DMS153 treated with DMSO at 0.1 percent for 48 hours (cell line): Measurements from ENCODE around the gene SPECC1.
"Not testable (repeated sequence)": the region's sequence is repeated elsewhere in the genome, so short reads cannot be mapped to it uniquely, and the experiment has no call there.

Experiments used
- DNase-seq: peaks from one replicate; lab custom pipeline; 2025; ENCODE audit not compliant: unreplicated experiment; lab: John Stamatoyannopoulos, UW

SPECC1 gene

DNA sequence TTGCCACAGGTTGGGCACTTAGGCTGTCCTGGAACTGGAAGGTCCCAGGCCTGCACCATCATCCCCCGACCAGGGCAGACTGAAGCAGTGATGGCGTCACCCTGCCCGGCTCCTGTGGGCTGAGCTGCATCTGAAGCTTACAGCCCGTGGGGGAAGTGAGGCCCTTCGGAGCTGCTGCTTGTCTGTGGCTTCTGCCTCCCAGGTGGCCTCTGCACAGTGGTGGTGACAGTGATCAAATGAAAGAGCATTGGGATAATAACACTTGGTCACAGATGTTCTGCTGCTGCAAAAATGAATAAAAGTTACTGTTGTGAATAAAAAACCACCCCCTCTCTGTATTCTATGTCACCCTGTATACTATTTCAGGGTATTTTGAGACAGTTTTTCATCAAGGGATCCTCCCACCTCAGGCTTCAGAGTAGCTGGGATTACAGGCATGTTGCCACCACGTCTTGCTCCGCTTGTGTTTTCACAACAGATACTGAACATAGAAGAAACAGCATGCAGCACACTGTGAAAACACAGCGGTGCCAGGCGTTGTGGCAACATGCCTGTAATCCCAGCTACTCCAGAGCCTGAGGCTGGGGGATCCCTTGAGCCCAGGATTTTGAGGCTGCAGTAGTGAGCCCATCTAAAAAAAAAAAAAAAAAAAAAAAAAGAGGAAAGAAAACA lies 293.2 kb downstream of the SPECC1 start:
- DNase-seq: no peak

- no peak for DNase-seq
These were observed 295.8 kb downstream of the SPECC1 start for GRCh38 chr17:20304961-20305360.

GRCh38 chr17:20306924-20307323 lies 297.8 kb downstream of the SPECC1 start:
- no peak for DNase-seq

GRCh38 chr17:20307326-20307910 lies 298.3 kb downstream of the SPECC1 start:
- DNase-seq: no peak

GRCh38 chr17:20310481-20310880 lies 301.3 kb downstream of the SPECC1 start:
- no peak for DNase-seq

GRCh38 chr17:20313306-20313705 lies 304.1 kb downstream of the SPECC1 start:
- DNase-seq: no peak

DNA sequence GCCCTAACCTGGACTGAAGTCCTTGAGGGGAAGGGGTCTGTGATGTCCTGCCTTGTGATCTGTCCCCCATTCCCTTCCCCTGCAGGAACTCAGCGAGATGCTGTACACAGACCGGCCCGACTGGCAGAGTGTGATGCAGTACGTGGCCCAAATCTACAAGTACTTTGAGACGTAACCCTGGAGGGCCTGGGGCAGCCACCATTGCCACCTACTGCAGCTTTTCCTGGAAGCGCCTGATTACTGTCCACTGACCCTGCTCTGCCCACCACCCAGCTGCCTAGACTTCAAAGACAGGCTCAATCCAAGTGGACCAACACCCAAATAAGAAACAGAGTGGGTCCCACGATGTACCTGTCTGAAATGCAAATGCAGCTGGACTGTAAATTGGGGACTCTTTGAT lies 304.7 kb downstream of the SPECC1 start:
- no peak for DNase-seq

GRCh38 chr17:20314834-20315233 lies 305.7 kb downstream of the SPECC1 start:
- no peak for DNase-seq

DNA sequence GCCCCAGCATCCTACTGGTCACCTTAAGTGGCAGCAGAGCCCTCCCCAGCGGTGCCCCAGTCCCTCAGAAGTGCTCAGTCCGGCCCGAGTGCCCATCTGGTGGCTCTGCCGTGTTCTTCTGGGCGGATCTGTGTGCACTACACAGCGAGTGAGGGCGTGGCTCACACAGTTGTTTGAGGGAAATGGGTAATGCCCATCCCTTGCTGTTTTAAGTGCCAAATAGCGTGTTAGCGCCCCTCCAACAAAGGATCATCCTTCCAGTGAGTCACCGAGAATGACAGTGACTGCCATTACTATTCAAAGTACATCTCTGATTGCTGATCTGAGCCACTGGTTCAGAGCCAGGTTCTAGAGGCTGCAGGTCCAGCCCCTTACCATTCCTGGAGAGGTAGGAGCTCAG lies 306.2 kb downstream of the SPECC1 start:
- DNase-seq: no peak

- no peak for DNase-seq
These were observed 306.7 kb downstream of the SPECC1 start for GRCh38 chr17:20315821-20316220.

- not testable (repeated sequence) for DNase-seq
These were observed 311.5 kb downstream of the SPECC1 start for GRCh38 chr17:20320535-20321229.

- not testable (repeated sequence) for DNase-seq
These were observed 312.2 kb downstream of the SPECC1 start for GRCh38 chr17:20321357-20321756.

DNA sequence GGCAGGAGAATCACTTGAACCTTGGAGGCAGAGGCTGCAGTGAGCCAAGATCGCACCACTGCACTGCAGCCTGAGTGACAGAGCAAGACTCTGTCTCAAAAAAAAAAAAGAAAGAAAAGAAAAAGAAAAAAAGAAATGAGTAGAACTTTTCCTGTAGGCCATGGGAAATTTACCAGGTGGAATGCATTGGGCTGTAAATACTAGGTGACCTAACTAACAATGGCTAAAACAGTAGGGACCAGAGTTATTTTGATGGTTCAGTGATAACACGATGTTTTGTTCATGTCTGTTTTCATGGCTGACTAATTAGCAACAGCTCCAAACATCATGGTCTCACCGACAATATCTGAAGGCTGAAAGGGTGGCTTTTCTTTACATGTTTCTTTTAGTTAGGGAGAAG lies 318.6 kb downstream of the SPECC1 start:
- DNase-seq: not testable (repeated sequence)

GRCh38 chr17:20351405-20351804 lies 342.2 kb downstream of the SPECC1 start:
- DNase-seq: not testable (repeated sequence)

DNA sequence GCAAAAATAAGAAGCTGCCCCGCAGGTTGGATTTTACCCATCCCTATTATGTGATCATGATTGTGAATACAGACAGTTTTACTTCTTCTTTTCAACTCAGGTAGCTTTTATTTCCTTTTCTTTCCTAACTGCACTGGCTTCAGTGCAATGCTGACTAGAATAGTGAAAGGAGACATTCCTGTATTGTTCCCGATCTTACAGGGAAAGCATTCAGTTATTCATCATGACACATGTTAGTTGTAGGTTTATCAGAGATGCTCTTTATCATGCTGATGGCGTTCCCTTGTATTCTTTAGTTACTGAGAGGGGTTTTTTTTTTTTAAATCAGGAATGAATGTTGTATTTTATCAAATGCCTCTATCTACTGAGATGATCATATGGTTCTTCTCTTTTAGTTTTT lies 343.4 kb downstream of the SPECC1 start:
- not testable (repeated sequence) for DNase-seq

DNA sequence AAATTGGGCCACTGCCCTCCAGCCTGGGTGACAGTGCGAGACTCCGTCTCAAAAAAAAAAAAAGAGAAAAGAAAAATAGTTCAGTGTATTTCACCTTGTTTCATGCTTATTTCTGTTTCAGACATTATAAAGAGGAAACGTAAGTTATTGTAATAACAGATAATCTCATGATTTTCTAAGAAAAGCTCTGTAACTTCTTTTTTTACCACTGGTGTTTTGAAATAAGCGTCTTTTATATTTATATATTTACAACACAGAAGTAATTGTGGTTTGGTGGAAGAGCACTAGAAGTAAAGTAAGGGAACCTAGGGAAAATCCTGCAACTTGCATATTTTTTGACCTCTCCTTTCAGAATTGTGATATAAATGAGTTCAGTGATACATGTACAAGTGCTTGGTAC lies 354.7 kb downstream of the SPECC1 start:
- DNase-seq: not testable (repeated sequence)
